Mesenchymal stem cell (in vitro differentiated cells and primary cell): ENCODE measurements around the gene APP.

Experiments
- DNase-seq: peaks from one replicate; pipeline ENCODE4 v3.0.0-alpha.2; 2013
- H2AFZ ChIP-seq: one replicate; pipeline ENCODE4 v1.6.1; 2013; ENCODE audit warnings: low read depth, mild to moderate bottlenecking, control low read depth, inconsistent platforms, low read length, moderate library complexity
- H2AK5ac ChIP-seq: 2 replicates; pipeline ENCODE4 v1.6.1; 2013; ENCODE audit warnings: low read length, moderate library complexity, mild to moderate bottlenecking, inconsistent platforms; ENCODE audit not compliant: severe bottlenecking
- H2BK120ac ChIP-seq: one replicate; pipeline ENCODE4 v1.6.1; 2013; ENCODE audit warnings: low read depth, mild to moderate bottlenecking, inconsistent platforms, low read length, moderate library complexity
- H2BK12ac ChIP-seq, 2 experiments: one replicate each; pipeline ENCODE4 v1.6.1; 2013; ENCODE audit warnings: inconsistent platforms in 2 of 2, low read length in 2 of 2, mild to moderate bottlenecking in 2 of 2, moderate library complexity in 2 of 2, control low read depth in 1 of 2
- H2BK15ac ChIP-seq: one replicate; pipeline ENCODE4 v1.6.1; 2013; ENCODE audit warnings: mild to moderate bottlenecking, low read depth, inconsistent platforms; ENCODE audit not compliant: poor library complexity, severe bottlenecking
- H2BK5ac ChIP-seq: 2 replicates; pipeline ENCODE4 v1.6.1; 2013; ENCODE audit warnings: low read depth, mild to moderate bottlenecking, low read length, control low read depth, inconsistent platforms; ENCODE audit not compliant: poor library complexity, severe bottlenecking
- H3K14ac ChIP-seq, 2 experiments: one replicate each; pipeline ENCODE4 v1.6.1; 2013; ENCODE audit warnings: inconsistent platforms in 2 of 2, low read length in 2 of 2, control low read depth in 1 of 2, mild to moderate bottlenecking in 1 of 2, moderate library complexity in 1 of 2
- H3K18ac ChIP-seq, 2 experiments: one replicate each; pipeline ENCODE4 v1.6.1; 2013; ENCODE audit warnings: inconsistent platforms in 2 of 2, low read length in 2 of 2, control low read depth in 1 of 2, low read depth in 1 of 2, mild to moderate bottlenecking in 1 of 2
- H3K23ac ChIP-seq, 2 experiments: one replicate each; pipeline ENCODE4 v1.6.1; 2013; ENCODE audit warnings: inconsistent platforms in 2 of 2, low read length in 2 of 2, mild to moderate bottlenecking in 2 of 2, moderate library complexity in 2 of 2, control low read depth in 1 of 2
- H3K27ac ChIP-seq: 2 replicates; pipeline ENCODE4 v1.5.1; 2013; ENCODE audit warnings: mild to moderate bottlenecking, moderate library complexity, low read length, control low read depth, inconsistent platforms; ENCODE audit not compliant: poor library complexity, severe bottlenecking
- H3K27me3 ChIP-seq, 2 experiments: 2 replicates each; pipeline versions ENCODE4 v1.6.1 to v1.7.0; 2013; ENCODE audit warnings: low read length in 2 of 2, mild to moderate bottlenecking in 2 of 2, moderate library complexity in 2 of 2, control low read depth in 1 of 2, inconsistent platforms in 1 of 2; ENCODE audit not compliant: control insufficient read depth in 1 of 2, insufficient read depth in 1 of 2
- H3K36me3 ChIP-seq, 2 experiments: 2 replicates each; pipeline versions ENCODE4 v1.6.1 to v1.7.0; 2013; ENCODE audit warnings: low read length in 2 of 2, control low read depth in 1 of 2, inconsistent platforms in 1 of 2, low read depth in 1 of 2, mild to moderate bottlenecking in 1 of 2; ENCODE audit not compliant: insufficient read depth in 2 of 2, control insufficient read depth in 1 of 2
- H3K4ac ChIP-seq, 2 experiments: one replicate each; pipeline ENCODE4 v1.6.1; 2013; ENCODE audit warnings: inconsistent platforms in 2 of 2, low read length in 2 of 2, mild to moderate bottlenecking in 2 of 2, moderate library complexity in 2 of 2, control low read depth in 1 of 2, low read depth in 1 of 2
- H3K4me1 ChIP-seq: 2 replicates; pipeline ENCODE4 v1.6.1; 2013; ENCODE audit warnings: low read depth, low read length, control low read depth; ENCODE audit not compliant: control insufficient read depth, insufficient read depth
- H3K4me2 ChIP-seq: 2 replicates; pipeline ENCODE4 v1.6.1; 2013; ENCODE audit warnings: low read length, mild to moderate bottlenecking, inconsistent platforms; ENCODE audit not compliant: poor library complexity, severe bottlenecking
- H3K4me3 ChIP-seq, 2 experiments: 2 replicates each; pipeline versions ENCODE4 v1.5.1 to v1.7.0; 2013; ENCODE audit warnings: low read length in 2 of 2, mild to moderate bottlenecking in 2 of 2, control low read depth in 1 of 2, low read depth in 1 of 2; ENCODE audit not compliant: insufficient read depth in 1 of 2
- H3K79me1 ChIP-seq: replicated peaks from 2 replicates; pipeline ENCODE4 v1.6.1; 2013; ENCODE audit warnings: mild to moderate bottlenecking, control low read depth, low read length, inconsistent platforms; ENCODE audit not compliant: poor library complexity, severe bottlenecking
- H3K9ac ChIP-seq: 2 replicates; pipeline ENCODE4 v1.7.0; 2013; ENCODE audit warnings: mild to moderate bottlenecking, low read length, moderate library complexity
- H3K9me3 ChIP-seq: 2 replicates; pipeline ENCODE4 v1.7.0; 2013; ENCODE audit warnings: mild to moderate bottlenecking, low read length; ENCODE audit not compliant: control insufficient read depth
- H4K8ac ChIP-seq: one replicate; pipeline ENCODE4 v1.6.1; 2013; ENCODE audit warnings: inconsistent platforms, mild to moderate bottlenecking, low read length, moderate library complexity
- H4K91ac ChIP-seq: one replicate; pipeline ENCODE4 v1.6.1; 2013; ENCODE audit warnings: mild to moderate bottlenecking, low read length, inconsistent platforms
- WGBS: methylation state at CpG from one replicate; pipeline ENCODE4 v1.1.7; 2013; ENCODE audit warnings: mixed read lengths; 5-methylcytosine and 5-hydroxymethylcytosine counted together

The APP gene

GRCh38 chr21:25997788-25998611, 172.6 kb downstream of the APP start:
- WGBS: 100% methylated on average over 1 of the region's 4 CpGs
- Histone ChIP-seq H3K27ac (no peak overlapping the region), H2AK5ac (no peak overlapping the region)

GRCh38 chr21:25995278-25995677, 175.3 kb downstream of the APP start:
- no peak overlapping the region for H2BK12ac ChIP-seq
- no peaks in the 10 kb centered on the region for H3K4me1 ChIP-seq
- no peak overlapping the region for H3K4me3 ChIP-seq
- H2BK5ac ChIP-seq: no peak overlapping the region
- no peak overlapping the region for H3K18ac ChIP-seq
- no peak overlapping the region for H3K4me2 ChIP-seq
- H3K36me3 ChIP-seq: peaks cover 19 to 89% of the 10 kb centered on the region in 2 experiments
- H2BK120ac ChIP-seq: no peak overlapping the region
- H2BK15ac ChIP-seq: no peak overlapping the region
- no peak overlapping the region for H3K4ac ChIP-seq
- H3K23ac ChIP-seq: no peak overlapping the region
- no peak overlapping the region for H2AK5ac ChIP-seq
- no peaks in the 10 kb centered on the region for H3K9me3 ChIP-seq
- no peak overlapping the region for H3K14ac ChIP-seq
- WGBS: 98% methylated on average over 9 of the region's 9 CpGs
- no peaks in the 10 kb centered on the region for H3K27me3 ChIP-seq
- peaks cover 39% of the 10 kb centered on the region for H3K79me1 ChIP-seq
- H4K91ac ChIP-seq: no peak overlapping the region
- DNase-seq: no peak
- no peak overlapping the region for H2AFZ ChIP-seq
- H3K9ac ChIP-seq: no peak overlapping the region
- no peak overlapping the region for H4K8ac ChIP-seq
- H3K27ac ChIP-seq: no peak overlapping the region

More at GRCh38 chr21:25997788-25998611, 172.6 kb downstream of the APP start:
- peaks cover 46% of the 10 kb centered on the region for H3K79me1 ChIP-seq
- H3K4me3 ChIP-seq: no peak overlapping the region
- no peak overlapping the region for H4K8ac ChIP-seq
- no peak overlapping the region for H2AFZ ChIP-seq
- H3K4ac ChIP-seq: no peak overlapping the region
- H3K18ac ChIP-seq: no peak overlapping the region
- no peak for DNase-seq
- H3K4me1 ChIP-seq: no peaks in the 10 kb centered on the region
- no peak overlapping the region for H2BK120ac ChIP-seq
- no peak overlapping the region for H2BK5ac ChIP-seq
- no peaks in the 10 kb centered on the region for H3K9me3 ChIP-seq
- H3K27me3 ChIP-seq: no peaks in the 10 kb centered on the region
- no peak overlapping the region for H4K91ac ChIP-seq
- H3K9ac ChIP-seq: no peak overlapping the region
- H3K14ac ChIP-seq: no peak overlapping the region
- no peak overlapping the region for H2BK12ac ChIP-seq
- no peak overlapping the region for H3K4me2 ChIP-seq
- H3K36me3 ChIP-seq: peaks cover 18 to 93% of the 10 kb centered on the region in 2 experiments
- no peak overlapping the region for H3K23ac ChIP-seq
- no peak overlapping the region for H2BK15ac ChIP-seq

DNA sequence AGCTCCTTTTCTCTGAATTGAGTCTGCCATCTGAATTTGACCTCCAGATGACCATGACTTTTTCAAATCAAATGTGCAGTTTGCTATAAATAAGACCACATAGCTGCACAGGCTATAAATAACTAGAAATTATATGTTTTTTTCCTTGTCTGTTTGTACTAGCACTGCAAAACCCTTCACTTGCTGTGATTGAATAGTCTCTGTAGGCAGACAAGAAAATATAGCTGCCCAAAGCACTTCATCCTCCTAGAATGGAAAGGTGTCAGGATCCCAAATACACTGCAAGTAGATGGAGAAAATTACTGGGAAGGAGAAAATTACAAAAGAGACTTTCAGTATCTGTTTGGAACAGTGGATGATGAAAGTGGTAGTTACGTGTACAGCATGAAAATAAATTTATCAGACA, 175.8 kb downstream of the APP start:
- no peak overlapping the region for H2BK12ac ChIP-seq
- no peak overlapping the region for H3K4me3 ChIP-seq
- no CpG with 5 or more reads among the region's 1 CpG for WGBS
- H3K27me3 ChIP-seq: no peaks in the 10 kb centered on the region
- H2BK120ac ChIP-seq: no peak overlapping the region
- no peak overlapping the region for H3K9ac ChIP-seq
- no peaks in the 10 kb centered on the region for H3K4me1 ChIP-seq
- H4K8ac ChIP-seq: no peak overlapping the region
- no peak overlapping the region for H3K18ac ChIP-seq
- H2BK15ac ChIP-seq: no peak overlapping the region
- DNase-seq: no peak
- H3K23ac ChIP-seq: no peak overlapping the region
- H3K27ac ChIP-seq: no peak overlapping the region
- H3K79me1 ChIP-seq: peaks cover 35% of the 10 kb centered on the region
- no peak overlapping the region for H2AFZ ChIP-seq
- H3K14ac ChIP-seq: no peak overlapping the region
- H4K91ac ChIP-seq: no peak overlapping the region
- H2BK5ac ChIP-seq: no peak overlapping the region
- no peak overlapping the region for H3K4me2 ChIP-seq
- H3K36me3 ChIP-seq: peaks cover 16 to 89% of the 10 kb centered on the region in 2 experiments
- H3K9me3 ChIP-seq: no peaks in the 10 kb centered on the region
- no peak overlapping the region for H3K4ac ChIP-seq
- no peak overlapping the region for H2AK5ac ChIP-seq

DNA sequence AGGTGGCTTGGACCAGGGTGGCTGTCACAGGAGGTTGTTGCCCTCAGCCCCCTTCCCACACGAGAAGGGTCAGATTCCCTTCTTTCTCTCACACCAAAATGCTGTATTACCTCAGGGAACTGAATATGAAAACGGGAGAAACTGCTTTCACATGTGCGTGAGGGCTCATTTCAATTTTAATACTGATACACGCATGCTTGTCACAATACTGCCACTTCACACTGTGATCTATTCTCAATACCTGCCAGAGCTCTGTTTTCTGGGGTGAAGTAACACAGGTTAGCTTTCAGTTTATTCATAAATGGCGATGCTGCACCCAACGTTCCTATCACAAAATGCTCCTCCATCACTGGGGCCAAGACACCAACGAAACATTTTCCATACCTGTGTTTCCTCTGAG, 181.8 kb downstream of the APP start:
- H3K9me3 ChIP-seq: no peaks in the 10 kb centered on the region
- H3K79me1 ChIP-seq: peaks cover 22% of the 10 kb centered on the region
- H2AFZ ChIP-seq: no peak overlapping the region
- H3K36me3 ChIP-seq: peaks cover 6 to 78% of the 10 kb centered on the region in 2 experiments
- H3K4ac ChIP-seq: no peak overlapping the region
- H2BK12ac ChIP-seq: no peak overlapping the region
- WGBS: 99% methylated on average over 7 of the region's 7 CpGs
- no peak overlapping the region for H4K91ac ChIP-seq
- no peak for DNase-seq
- H2AK5ac ChIP-seq: no peak overlapping the region
- H3K18ac ChIP-seq: no peak overlapping the region
- H3K4me1 ChIP-seq: peaks cover 2% of the 10 kb centered on the region
- H3K14ac ChIP-seq: no peak overlapping the region
- H2BK120ac ChIP-seq: no peak overlapping the region
- H3K27ac ChIP-seq: no peak overlapping the region
- H3K27me3 ChIP-seq: no peaks in the 10 kb centered on the region
- H3K4me3 ChIP-seq: no peak overlapping the region
- H3K4me2 ChIP-seq: no peak overlapping the region
- H3K9ac ChIP-seq: no peak overlapping the region
- H3K23ac ChIP-seq: no peak overlapping the region
- no peak overlapping the region for H2BK15ac ChIP-seq
- no peak overlapping the region for H4K8ac ChIP-seq
- no peak overlapping the region for H2BK5ac ChIP-seq
